Dermis microvascular lymphatic vessel endothelial cell (primary cell): ENCODE data around the gene DAGLA. TPM values are rescaled to one million over a fixed set of nuclear protein-coding genes. Genes with fewer than 3 reads are reported as not detected.

Experiments used
- DNase-seq, 2 donors: peaks; one replicate each; pipeline versions ENCODE4 v3.0.0 to v3.0.0-alpha.2; 2010; ENCODE audit warnings: low read depth in 2 of 2
- total RNA-seq: library from RNA; depleted of rRNA; stranded (reverse); fragments of >200 nt; gene quantifications from 2 replicates; pipeline ENCODE4 v1.2.1, GENCODE V29; 2014

Gene DAGLA
- total RNA-seq, 1 donor from 2014 or later = 1.7 TPM

GRCh38 chr11:61778357-61778886 lies 98.2 kb downstream of the DAGLA start:
- DNase-seq = no peak

GRCh38 chr11:61778920-61779650 lies 98.9 kb downstream of the DAGLA start:
- no peak for DNase-seq

- DNase-seq = no peak
Observed at GRCh38 chr11:61779666-61780525, 99.7 kb downstream of the DAGLA start.

- DNase-seq = no peak
Observed at GRCh38 chr11:61780581-61781162, 100.5 kb downstream of the DAGLA start.

- DNase-seq = no peak
Observed at GRCh38 chr11:61781585-61781984, 101.4 kb downstream of the DAGLA start.

- no peak for DNase-seq
Observed at GRCh38 chr11:61782299-61782698, 102.1 kb downstream of the DAGLA start.

GRCh38 chr11:61782841-61783240 lies 102.7 kb downstream of the DAGLA start:
- DNase-seq = no peak

- no peak for DNase-seq
Observed at GRCh38 chr11:61783717-61784505, 103.7 kb downstream of the DAGLA start.

GRCh38 chr11:61784506-61784805 lies 104.3 kb downstream of the DAGLA start:
- no peak for DNase-seq

- no peak for DNase-seq
Observed at GRCh38 chr11:61785837-61786402, 105.7 kb downstream of the DAGLA start.

GRCh38 chr11:61787928-61788491 lies 107.8 kb downstream of the DAGLA start:
- DNase-seq = peak; percentile 34 to 64

- peak; percentile 88 to 94 for DNase-seq
Observed at GRCh38 chr11:61791737-61792309, 111.6 kb downstream of the DAGLA start.

GRCh38 chr11:61792310-61793082 lies 112.3 kb downstream of the DAGLA start, which contains the start of the genes FEN1 and TMEM258:
Gene FEN1 (plus strand): TSS chr11:61792911. CDS start chr11:61795362, 2,451 bp downstream.
Gene TMEM258 (minus strand): TSS chr11:61792599. CDS start chr11:61792558, 41 bp downstream.
- DNase-seq = peak; percentile 87 to 94

GRCh38 chr11:61793083-61793828 lies 113.1 kb downstream of the DAGLA start:
- DNase-seq = peak in 1 of 2 donors; percentile 12

GRCh38 chr11:61793829-61794204 lies 113.6 kb downstream of the DAGLA start:
- DNase-seq = no peak

- no peak for DNase-seq
Observed at GRCh38 chr11:61794579-61794978, 114.4 kb downstream of the DAGLA start.

- no peak for DNase-seq
Observed at GRCh38 chr11:61795459-61795858, 115.3 kb downstream of the DAGLA start.

- no peak for DNase-seq
Observed at GRCh38 chr11:61795876-61796526, 115.8 kb downstream of the DAGLA start.
